HUES6 (cell line): Measurements from ENCODE around the gene PLXDC2.

Source experiments
- H3K27ac ChIP-seq: 2 replicates; pipeline ENCODE4 v1.7.0; 2013; ENCODE audit warnings: low read depth, mild to moderate bottlenecking, low read length, inconsistent platforms
- H3K27me3 ChIP-seq: 2 replicates; pipeline ENCODE4 v1.6.1; 2013; ENCODE audit warnings: low read length; ENCODE audit not compliant: control insufficient read depth, insufficient read depth
- H3K36me3 ChIP-seq: 2 replicates; pipeline ENCODE4 v1.6.1; 2013; ENCODE audit warnings: low read length; ENCODE audit not compliant: control insufficient read depth, insufficient read depth
- H3K4me1 ChIP-seq: 2 replicates; pipeline ENCODE4 v1.6.1; 2013; ENCODE audit warnings: low read length; ENCODE audit not compliant: control insufficient read depth, insufficient read depth
- H3K4me3 ChIP-seq: 2 replicates; pipeline ENCODE4 v1.5.1; 2013; ENCODE audit warnings: low read depth, low read length
- H3K9ac ChIP-seq: one replicate; pipeline ENCODE4 v1.6.1; 2013; ENCODE audit warnings: mild to moderate bottlenecking, low read length
- H3K9me3 ChIP-seq: 2 replicates; pipeline ENCODE4 v1.6.1; 2013; ENCODE audit warnings: low read depth, low read length; ENCODE audit not compliant: control insufficient read depth, insufficient read depth

Gene PLXDC2

GRCh38 chr10:19888061-19888660 lies 71.9 kb downstream of the PLXDC2 start:
- H3K9me3 ChIP-seq = no peaks in the 10 kb centered on the region
- H3K27ac ChIP-seq = no peak overlapping the region
- no peak overlapping the region for H3K4me3 ChIP-seq
- no peak overlapping the region for H3K9ac ChIP-seq
- no peaks in the 10 kb centered on the region for H3K36me3 ChIP-seq
- no peaks in the 10 kb centered on the region for H3K27me3 ChIP-seq
- peaks cover 8% of the 10 kb centered on the region; the same call in 1 of the 2 replicates for H3K4me1 ChIP-seq

- Histone ChIP-seq H3K9ac (no peak overlapping the region), H3K4me3 (no peak overlapping the region), H3K4me1 (peaks cover 8% of the 10 kb centered on the region; the same call in 1 of the 2 replicates), H3K27me3 (no peaks in the 10 kb centered on the region), H3K27ac (no peak overlapping the region), H3K36me3 (no peaks in the 10 kb centered on the region), H3K9me3 (no peaks in the 10 kb centered on the region)
These were observed 73.0 kb downstream of the PLXDC2 start for GRCh38 chr10:19889256-19889655.

GRCh38 chr10:19891429-19891828 lies 75.2 kb downstream of the PLXDC2 start:
- Histone ChIP-seq H3K36me3 (no peaks in the 10 kb centered on the region), H3K4me3 (no peak overlapping the region), H3K9me3 (no peaks in the 10 kb centered on the region)

GRCh38 chr10:19892270-19892669 lies 76.0 kb downstream of the PLXDC2 start:
- H3K36me3 ChIP-seq = no peaks in the 10 kb centered on the region
- no peak overlapping the region for H3K4me3 ChIP-seq
- no peaks in the 10 kb centered on the region for H3K27me3 ChIP-seq
- no peaks in the 10 kb centered on the region for H3K9me3 ChIP-seq
- H3K4me1 ChIP-seq = peaks cover 8% of the 10 kb centered on the region; the same call in 1 of the 2 replicates
- no peak overlapping the region for H3K27ac ChIP-seq
- H3K9ac ChIP-seq = no peak overlapping the region

More at GRCh38 chr10:19891429-19891828, 75.2 kb downstream of the PLXDC2 start:
- Histone ChIP-seq H3K27ac (no peak overlapping the region), H3K27me3 (no peaks in the 10 kb centered on the region), H3K9ac (no peak overlapping the region), H3K4me1 (peaks cover 8% of the 10 kb centered on the region; the same call in 1 of the 2 replicates)

GRCh38 chr10:19892677-19893076 lies 76.4 kb downstream of the PLXDC2 start:
- H3K4me3 ChIP-seq = no peak overlapping the region
- no peaks in the 10 kb centered on the region for H3K9me3 ChIP-seq
- H3K27ac ChIP-seq = no peak overlapping the region
- no peak overlapping the region for H3K9ac ChIP-seq
- H3K27me3 ChIP-seq = no peaks in the 10 kb centered on the region
- H3K4me1 ChIP-seq = peaks cover 8% of the 10 kb centered on the region; the same call in 1 of the 2 replicates
- H3K36me3 ChIP-seq = no peaks in the 10 kb centered on the region

- H3K36me3 ChIP-seq = no peaks in the 10 kb centered on the region
- H3K9me3 ChIP-seq = no peaks in the 10 kb centered on the region
- peaks cover 8% of the 10 kb centered on the region; the same call in 1 of the 2 replicates for H3K4me1 ChIP-seq
- no peak overlapping the region for H3K4me3 ChIP-seq
- no peak overlapping the region for H3K27ac ChIP-seq
- no peak overlapping the region for H3K9ac ChIP-seq
- no peaks in the 10 kb centered on the region for H3K27me3 ChIP-seq
These were observed 79.3 kb downstream of the PLXDC2 start for GRCh38 chr10:19895500-19895899.

- Histone ChIP-seq H3K36me3 (no peaks in the 10 kb centered on the region), H3K4me3 (no peak overlapping the region), H3K4me1 (peaks cover 4% of the 10 kb centered on the region), H3K9ac (no peak overlapping the region), H3K9me3 (no peaks in the 10 kb centered on the region), H3K27me3 (no peaks in the 10 kb centered on the region), H3K27ac (no peak overlapping the region)
These were observed 86.2 kb downstream of the PLXDC2 start for GRCh38 chr10:19902456-19902855.

- peaks cover 9% of the 10 kb centered on the region for H3K4me1 ChIP-seq
- H3K36me3 ChIP-seq = no peaks in the 10 kb centered on the region
- no peaks in the 10 kb centered on the region for H3K27me3 ChIP-seq
- H3K9ac ChIP-seq = no peak overlapping the region
- no peak overlapping the region for H3K4me3 ChIP-seq
- no peak overlapping the region for H3K27ac ChIP-seq
- H3K9me3 ChIP-seq = no peaks in the 10 kb centered on the region
These were observed 88.0 kb downstream of the PLXDC2 start for GRCh38 chr10:19904202-19904661.

- no peak overlapping the region for H3K27ac ChIP-seq
- H3K4me1 ChIP-seq = peaks cover 9% of the 10 kb centered on the region
- H3K36me3 ChIP-seq = no peaks in the 10 kb centered on the region
- H3K9me3 ChIP-seq = no peaks in the 10 kb centered on the region
- no peak overlapping the region for H3K9ac ChIP-seq
- H3K27me3 ChIP-seq = no peaks in the 10 kb centered on the region
- H3K4me3 ChIP-seq = no peak overlapping the region
These were observed 90.0 kb downstream of the PLXDC2 start for GRCh38 chr10:19906108-19906791.

- no peak overlapping the region for H3K9ac ChIP-seq
- H3K36me3 ChIP-seq = no peaks in the 10 kb centered on the region
- no peaks in the 10 kb centered on the region for H3K27me3 ChIP-seq
- no peak overlapping the region for H3K27ac ChIP-seq
- no peak overlapping the region for H3K4me3 ChIP-seq
- H3K9me3 ChIP-seq = no peaks in the 10 kb centered on the region
- H3K4me1 ChIP-seq = peaks cover 9% of the 10 kb centered on the region
These were observed 92.9 kb downstream of the PLXDC2 start for GRCh38 chr10:19908991-19909696.

GRCh38 chr10:19911886-19912285 lies 95.7 kb downstream of the PLXDC2 start:
- no peaks in the 10 kb centered on the region for H3K36me3 ChIP-seq
- no peak overlapping the region for H3K4me3 ChIP-seq
- H3K9ac ChIP-seq = no peak overlapping the region
- H3K9me3 ChIP-seq = 0 out of 2 replicates have a peak, but pooled peaks cover 4% of the 10 kb centered on the region
- no peak overlapping the region for H3K27ac ChIP-seq
- peaks cover 5% of the 10 kb centered on the region for H3K4me1 ChIP-seq
- no peaks in the 10 kb centered on the region for H3K27me3 ChIP-seq
